GM12891 (cell line): Measurements from ENCODE around the gene WDR83.

Experiments
- POLR2A ChIP-seq: IDR thresholded peaks from 2 replicates; pipeline ENCODE4 v1.6.1; 2011; ENCODE audit warnings: low read depth, low read length, control low read depth
- POLR2AphosphoS5 ChIP-seq: IDR thresholded peaks from 2 replicates; pipeline ENCODE4 v1.6.1; 2011; ENCODE audit warnings: low read depth, low read length, control low read depth

DNA sequence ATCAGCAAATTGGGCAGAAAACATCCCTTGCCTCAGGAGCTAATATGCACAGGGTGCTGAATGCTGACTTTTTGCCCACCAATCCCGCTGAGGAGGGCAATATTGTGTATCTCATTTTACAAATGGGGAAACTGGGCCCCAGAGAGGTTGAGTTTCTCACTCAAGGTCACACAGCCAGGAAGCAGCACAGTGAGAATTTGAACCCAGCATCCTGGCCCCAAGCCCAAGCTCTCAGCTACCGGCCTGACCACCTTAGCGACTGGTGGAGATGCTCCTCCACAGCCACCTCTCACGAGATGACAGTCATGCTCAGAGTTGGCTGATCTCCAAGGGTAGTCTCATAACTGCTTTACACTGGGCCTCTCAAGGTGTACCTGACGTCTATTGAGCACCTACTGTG is 26.4 kb downstream of the WDR83 start:
- no peak for TF ChIP-seq POLR2A
- TF ChIP-seq POLR2AphosphoS5: no peak
